ENCODE results near the gene TBX4.

Gene TBX4

GRCh38 chr17:61456061-61456681 is 3.9 kb downstream of the TBX4 start:
- ChIA-PET CTCF (no interaction called here), POLR2A (no interaction called here)
- TF ChIP-seq CTCF (IDR thresholded peaks at IDR 0.05; ENCODE audit: insufficient read depth, low read length, missing control alignments) = no peak
- DNase-seq (ENCODE audit: low read depth, low spot score) = no peak
- no peak overlapping the region for H3K4me3 ChIP-seq (ENCODE audit: low read depth, low read length)

GRCh38 chr17:61456688-61457225 is 4.5 kb downstream of the TBX4 start:
- DNase-seq (ENCODE audit: low read depth, low spot score) = no peak
- no peak overlapping the region for H3K4me3 ChIP-seq (ENCODE audit: low read depth, low read length)
- CTCF ChIA-PET = no interaction called here
- POLR2A ChIA-PET = no interaction called here
- no peak for TF ChIP-seq CTCF (IDR thresholded peaks at IDR 0.05; ENCODE audit: insufficient read depth, low read length, missing control alignments)

- POLR2A ChIA-PET = no interaction called here
- no peak for DNase-seq (ENCODE audit: low read depth, low spot score)
- CTCF ChIA-PET = no interaction called here
- no peak overlapping the region for H3K4me3 ChIP-seq (ENCODE audit: low read depth, low read length)
- TF ChIP-seq CTCF (IDR thresholded peaks at IDR 0.05; ENCODE audit: insufficient read depth, low read length, missing control alignments) = no peak
Observed at GRCh38 chr17:61457226-61457983, 5.2 kb downstream of the TBX4 start.

GRCh38 chr17:61458000-61458399 is 5.8 kb downstream of the TBX4 start:
- POLR2A ChIA-PET = no interaction called here
- CTCF ChIA-PET = no interaction called here
- no peak overlapping the region for H3K4me3 ChIP-seq (ENCODE audit: low read depth, low read length)
- no peak for DNase-seq (ENCODE audit: low read depth, low spot score)
- TF ChIP-seq CTCF (IDR thresholded peaks at IDR 0.05; ENCODE audit: insufficient read depth, low read length, missing control alignments) = no peak

GRCh38 chr17:61458421-61459141 is 6.4 kb downstream of the TBX4 start:
- CTCF ChIA-PET = interaction anchor here (0.5 to 0.7 kb wide), 2 partner anchors 43 to 93 kb away, joined by 3 read pairs; no protein-coding TSS in a partner anchor
- no peak for DNase-seq (ENCODE audit: low read depth, low spot score)
- TF ChIP-seq CTCF (IDR thresholded peaks at IDR 0.05; ENCODE audit: insufficient read depth, low read length, missing control alignments) = no peak
- H3K4me3 ChIP-seq (ENCODE audit: low read depth, low read length) = no peak overlapping the region
- POLR2A ChIA-PET = no interaction called here
